Hepatocyte (in vitro differentiated cells): ENCODE data around the gene GPR21. TPM values are rescaled to one million over a fixed set of nuclear protein-coding genes. Genes with fewer than 3 reads are reported as not detected.
A peak's percentile ranks its signal among the peaks of the same experiment; 100 is the strongest.

ENCODE experiments used
- DNase-seq: peaks from one replicate; pipeline ENCODE4 v3.0.0-alpha.2; 2016; ENCODE audit warnings: low spot score
- H2AFZ ChIP-seq: fragments of 200-600 bp; sonication (generic); 2 replicates; pipeline ENCODE4 v1.6.0; 2016; ENCODE audit warnings: antibody characterized with exemption, mild to moderate bottlenecking
- H3K27ac ChIP-seq: fragments of 200-600 bp; sonication (generic); 2 replicates; pipeline ENCODE4 v1.5.1; 2016; ENCODE audit warnings: mild to moderate bottlenecking
- H3K27me3 ChIP-seq: fragments of 200-600 bp; sonication (generic); 2 replicates; pipeline ENCODE4 v1.6.1; 2016
- H3K36me3 ChIP-seq: fragments of 200-600 bp; sonication (generic); replicated peaks from 2 replicates; pipeline ENCODE4 v1.5.1; 2016; ENCODE audit warnings: low read depth; ENCODE audit not compliant: insufficient read depth
- H3K4me1 ChIP-seq: fragments of 200-600 bp; sonication (generic); 2 replicates; pipeline ENCODE4 v1.5.1; 2016; ENCODE audit warnings: mild to moderate bottlenecking, moderate library complexity; ENCODE audit not compliant: insufficient read depth
- H3K4me2 ChIP-seq: fragments of 200-600 bp; sonication (generic); 2 replicates; pipeline ENCODE4 v1.6.0; 2016
- H3K4me3 ChIP-seq: fragments of 200-600 bp; sonication (generic); 2 replicates; pipeline ENCODE4 v1.5.1; 2016; ENCODE audit warnings: mild to moderate bottlenecking
- H3K79me2 ChIP-seq: fragments of 200-600 bp; sonication (generic); 2 replicates; pipeline ENCODE4 v1.6.0; 2017; ENCODE audit warnings: mild to moderate bottlenecking
- H3K9me2 ChIP-seq: fragments of 200-600 bp; sonication (generic); replicated peaks from 2 replicates; pipeline ENCODE4 v1.6.0; 2017; ENCODE audit warnings: mild to moderate bottlenecking; ENCODE audit not compliant: insufficient read depth
- H3K9me3 ChIP-seq: fragments of 200-600 bp; sonication (generic); 2 replicates; pipeline ENCODE4 v1.5.1; 2016; ENCODE audit warnings: low read depth, mild to moderate bottlenecking
- H4K20me1 ChIP-seq: fragments of 200-600 bp; sonication (generic); 2 replicates; pipeline ENCODE4 v1.6.0; 2016; ENCODE audit warnings: mild to moderate bottlenecking; ENCODE audit not compliant: insufficient read depth, poor library complexity, severe bottlenecking
- CTCF ChIP-seq: fragments of 200-600 bp; sonication (generic); IDR thresholded peaks from 2 replicates; pipeline ENCODE4 v1.5.1; 2016; ENCODE audit warnings: antibody characterized with exemption, mild to moderate bottlenecking; ENCODE audit not compliant: poor library complexity
- EZH2 ChIP-seq: fragments of 200-600 bp; sonication (generic); IDR thresholded peaks from 2 replicates; pipeline ENCODE4 v1.6.1; 2016; ENCODE audit warnings: antibody characterized with exemption, mild to moderate bottlenecking, borderline replicate concordance
- EZH2phosphoT487 ChIP-seq: fragments of 200-600 bp; sonication (generic); IDR thresholded peaks from one replicate; pipeline ENCODE4 v1.6.1; 2018; ENCODE audit warnings: antibody characterized with exemption, mild to moderate bottlenecking, low read depth, moderate library complexity; ENCODE audit not compliant: unreplicated experiment, severe bottlenecking
- WGBS: methylation state at CpG from one replicate; pipeline ENCODE4 v1.1.6; 2016; ENCODE audit warnings: low lambda C conversion rate; ENCODE audit errors: missing lambda C conversion rate; 5-methylcytosine and 5-hydroxymethylcytosine counted together
- polyA plus RNA-seq: library from polyadenylated mRNA; unstranded; fragments of >200 nt; fragmentation: Nextera tagmentation; extraction: Ambion mirVana; gene quantifications from 2 replicates; pipeline ENCODE4 v1.2.1, GENCODE V29; 2016
- total RNA-seq: library from RNA; depleted of rRNA; stranded (reverse); fragments of >200 nt; gene quantifications from 2 replicates; pipeline ENCODE4 v1.2.3, GENCODE V29; 2014

The GPR21 gene
- total and polyA plus RNA-seq, 2 experiments from 2014 or later: 0.50 to 0.75 TPM

DNA sequence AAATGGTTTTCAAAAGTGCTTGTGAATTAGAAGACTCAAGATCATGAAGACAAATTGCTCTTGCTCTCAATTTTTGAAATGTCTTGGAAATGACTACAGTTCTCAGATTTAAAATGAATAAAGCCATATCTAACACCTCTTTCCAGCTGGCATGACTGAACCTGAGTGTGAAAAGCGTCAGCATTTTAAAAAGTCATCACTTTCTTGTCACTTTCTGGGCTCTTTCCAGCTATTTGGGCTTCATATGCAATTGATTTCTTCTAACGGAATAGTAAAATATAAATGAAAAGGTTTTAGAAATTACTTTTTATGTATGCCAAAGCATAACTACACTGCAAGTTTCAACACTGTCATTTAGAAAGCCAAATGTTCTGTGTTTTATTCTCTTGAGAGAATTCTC lies 2.3 kb downstream of the GPR21 start:
- no peaks in the 10 kb centered on the region for H3K4me1 ChIP-seq
- no peaks in the 10 kb centered on the region for H3K9me2 ChIP-seq
- peaks cover 16% of the 10 kb centered on the region for H3K79me2 ChIP-seq
- H3K4me2 ChIP-seq: peak overlapping the region; percentile 39
- no peaks in the 10 kb centered on the region for H3K9me3 ChIP-seq
- H3K27me3 ChIP-seq: no peaks in the 10 kb centered on the region
- H3K36me3 ChIP-seq: no peaks in the 10 kb centered on the region
- 95% methylated on average over 2 of the region's 2 CpGs for WGBS
- no peak overlapping the region for H3K4me3 ChIP-seq
- H4K20me1 ChIP-seq: no peaks in the 10 kb centered on the region
- no peak for TF ChIP-seq CTCF
- TF ChIP-seq EZH2: no peak
- TF ChIP-seq EZH2phosphoT487: no peak
- no peak overlapping the region for H2AFZ ChIP-seq
- peak overlapping the region; percentile 28 for H3K27ac ChIP-seq
- DNase-seq: no peak

GRCh38 chr9:123036893-123037545 lies 3.6 kb downstream of the GPR21 start:
- H3K36me3 ChIP-seq: no peaks in the 10 kb centered on the region
- 60% methylated on average over 3 of the region's 3 CpGs for WGBS
- H3K4me3 ChIP-seq: no peak overlapping the region
- peak overlapping the region; percentile 39 for H3K4me2 ChIP-seq
- no peak for DNase-seq
- H2AFZ ChIP-seq: no peak overlapping the region
- TF ChIP-seq EZH2 (no peak), EZH2phosphoT487 (no peak), CTCF (no peak)
- H4K20me1 ChIP-seq: no peaks in the 10 kb centered on the region
- no peaks in the 10 kb centered on the region for H3K9me2 ChIP-seq
- H3K27ac ChIP-seq: peak overlapping the region; percentile 28
- no peaks in the 10 kb centered on the region for H3K4me1 ChIP-seq
- H3K79me2 ChIP-seq: peaks cover 16% of the 10 kb centered on the region
- H3K9me3 ChIP-seq: no peaks in the 10 kb centered on the region
- no peaks in the 10 kb centered on the region for H3K27me3 ChIP-seq

GRCh38 chr9:123039617-123040219 lies 6.3 kb downstream of the GPR21 start:
- TF ChIP-seq EZH2 (no peak), EZH2phosphoT487 (no peak), CTCF (no peak)
- peak overlapping the region; percentile 38 for H3K27ac ChIP-seq
- H3K36me3 ChIP-seq: no peaks in the 10 kb centered on the region
- H4K20me1 ChIP-seq: no peaks in the 10 kb centered on the region
- H3K4me3 ChIP-seq: no peak overlapping the region
- WGBS: 77% methylated on average over 1 of the region's 1 CpG
- H3K9me3 ChIP-seq: no peaks in the 10 kb centered on the region
- H3K79me2 ChIP-seq: peaks cover 16% of the 10 kb centered on the region
- no peaks in the 10 kb centered on the region for H3K9me2 ChIP-seq
- no peak for DNase-seq
- no peak overlapping the region for H3K4me2 ChIP-seq
- no peaks in the 10 kb centered on the region for H3K4me1 ChIP-seq
- no peaks in the 10 kb centered on the region for H3K27me3 ChIP-seq
- no peak overlapping the region for H2AFZ ChIP-seq
